ENCODE measurements around the gene ZNF670. TPM values are rescaled to one million over a fixed set of nuclear protein-coding genes. Genes with fewer than 3 reads are reported as not detected.

Gene ZNF670
- total RNA-seq, 1 donor from 2014 or later = 5.8 TPM

DNA sequence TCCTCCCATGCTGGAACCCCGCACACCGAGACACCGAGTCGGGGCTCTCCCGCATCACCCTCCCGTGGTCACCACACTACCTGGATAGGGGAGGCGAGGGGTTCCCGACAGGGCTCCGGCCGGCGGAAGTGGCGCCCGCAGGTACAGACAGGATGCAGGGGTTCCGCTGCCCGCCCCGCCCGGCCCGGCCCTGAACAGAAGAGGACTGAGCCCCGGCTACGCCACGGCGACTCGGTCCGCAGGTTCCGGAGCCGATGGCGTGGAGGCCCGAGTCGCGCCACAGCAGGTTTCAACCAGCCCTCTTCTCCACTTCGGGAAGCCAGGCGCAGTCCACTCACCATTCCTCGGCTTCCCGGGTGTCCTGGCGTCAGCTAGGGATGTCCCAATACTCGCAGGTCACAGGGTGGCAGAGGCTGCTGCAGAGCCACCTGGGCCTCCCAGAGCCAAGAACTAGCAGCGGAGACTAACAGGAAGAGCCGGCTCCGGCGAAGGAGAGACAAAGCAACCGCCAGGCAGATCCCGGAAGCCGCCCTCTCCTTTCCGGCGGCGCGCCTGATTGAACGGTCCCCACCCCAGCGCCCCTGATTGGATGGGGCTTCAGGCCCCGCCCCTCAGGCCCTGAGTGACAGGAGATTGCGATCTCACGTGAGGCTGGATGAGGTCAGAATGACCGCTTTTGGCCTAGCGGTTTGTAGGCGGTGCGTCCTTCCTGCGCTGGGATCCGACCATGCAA lies 25.4 kb upstream of the ZNF670 start, which contains the start of gene ZNF669:
ZNF669 (minus strand) TSS at position 498 of the 733 bp plus-strand sequence; CDS start at position 341, 157 bp downstream.
- DNase-seq (ENCODE audit: low read depth) = peak; percentile 87

DNA sequence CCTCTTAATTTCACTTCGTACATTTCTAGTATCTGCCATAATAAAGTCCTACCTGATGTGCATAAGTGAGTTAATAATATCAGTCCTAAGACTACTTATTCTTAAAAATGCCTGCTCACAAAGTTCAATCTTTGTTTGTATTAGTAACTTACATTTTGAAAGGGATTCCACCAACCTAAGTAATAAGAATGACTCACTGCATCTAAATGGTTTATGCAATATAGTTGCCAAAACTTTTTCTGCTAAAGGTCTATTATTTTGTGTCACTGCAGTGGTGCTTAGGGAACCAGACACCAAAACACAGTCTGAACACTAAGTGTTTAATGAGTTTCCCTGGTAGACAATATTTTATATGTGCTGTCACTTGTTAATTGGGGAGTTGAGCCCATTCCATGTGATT lies 23.8 kb upstream of the ZNF670 start:
- peak; percentile 15 for DNase-seq (ENCODE audit: low read depth)

DNA sequence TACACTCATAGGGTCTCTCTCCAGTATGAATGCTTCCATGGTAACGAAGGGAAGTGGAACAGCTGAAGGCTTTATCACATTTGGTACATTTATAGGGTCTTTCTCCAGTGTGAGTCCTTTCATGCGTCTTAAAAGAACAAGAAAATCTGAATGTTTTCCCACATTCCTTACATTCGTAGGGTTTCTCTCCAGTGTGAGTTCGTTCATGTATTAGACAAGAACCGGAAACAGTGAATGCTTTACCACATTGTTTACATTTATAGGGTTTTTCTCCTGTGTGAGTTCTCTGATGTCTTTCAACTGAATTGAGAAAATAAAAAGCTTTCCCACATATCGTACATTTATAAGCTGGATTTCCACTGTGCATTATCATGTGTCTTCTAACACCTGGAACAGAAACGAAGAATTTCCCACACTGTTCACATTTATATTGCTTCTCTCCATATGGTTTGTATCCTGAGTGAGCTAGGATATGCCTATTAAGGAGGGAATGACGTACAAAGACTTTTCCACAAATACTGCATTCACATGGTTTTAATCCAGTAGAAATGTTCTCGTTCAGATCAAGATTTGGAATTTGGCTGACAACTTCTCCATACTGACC lies 22.2 kb upstream of the ZNF670 start:
- DNase-seq (ENCODE audit: low read depth) = no peak

DNA sequence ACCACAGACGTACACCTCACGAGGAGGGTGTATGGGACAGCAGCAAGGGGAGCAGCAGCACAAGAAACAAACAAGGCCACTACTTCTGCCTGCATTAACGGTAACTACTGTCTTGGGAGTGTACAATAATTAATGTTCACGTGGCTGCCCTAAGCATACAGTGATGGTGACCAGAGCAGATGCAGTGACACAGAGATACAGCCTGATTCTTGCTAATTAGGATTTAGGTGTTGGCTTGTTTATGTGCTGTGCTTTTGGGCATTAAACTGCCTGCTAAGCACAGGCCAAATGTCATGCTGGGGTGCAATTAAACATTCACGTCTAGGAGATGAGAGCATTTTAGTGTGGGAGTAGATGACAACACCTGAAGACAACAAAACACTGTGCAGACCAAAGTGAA lies 18.3 kb upstream of the ZNF670 start:
- DNase-seq (ENCODE audit: low read depth) = no peak

DNA sequence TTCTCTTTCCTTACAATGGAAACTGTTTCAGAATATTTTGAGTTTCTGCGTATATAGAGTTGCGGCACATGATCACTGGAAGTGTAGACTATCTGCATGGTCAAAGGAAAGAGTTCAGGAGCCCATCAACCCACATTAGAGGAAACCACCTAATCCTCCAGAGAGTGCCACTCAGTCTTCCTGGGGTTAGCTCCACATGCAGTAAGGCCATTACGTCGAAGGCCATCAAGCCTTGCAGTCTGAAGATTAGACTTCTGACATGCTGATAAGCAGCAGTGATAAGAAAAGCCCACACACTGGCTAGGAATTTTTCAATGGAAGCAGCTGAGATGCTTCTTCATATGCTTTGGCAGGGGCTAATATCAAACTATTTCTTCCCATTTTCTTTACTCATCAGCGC lies 17.9 kb upstream of the ZNF670 start:
- no peak for DNase-seq (ENCODE audit: low read depth)

DNA sequence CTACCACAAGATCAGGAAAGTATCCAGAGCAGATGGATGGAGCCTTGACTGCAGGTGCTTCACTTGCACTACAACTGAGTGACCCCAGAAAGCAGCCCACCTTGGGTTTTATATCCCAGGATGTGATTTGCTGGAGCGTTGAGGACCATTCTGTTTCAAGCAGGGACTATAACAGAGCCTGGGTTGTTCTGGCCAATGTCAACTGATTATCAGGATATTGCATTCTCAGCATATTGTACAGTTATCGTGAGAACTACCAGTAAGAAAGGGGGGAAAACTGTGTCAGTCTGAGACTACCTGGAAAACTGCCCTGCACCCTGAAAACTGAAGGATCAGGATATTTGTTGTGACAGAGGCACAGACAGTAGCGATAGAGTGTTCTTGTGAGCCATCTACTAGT lies 17.5 kb upstream of the ZNF670 start:
- no peak for DNase-seq (ENCODE audit: low read depth)

DNA sequence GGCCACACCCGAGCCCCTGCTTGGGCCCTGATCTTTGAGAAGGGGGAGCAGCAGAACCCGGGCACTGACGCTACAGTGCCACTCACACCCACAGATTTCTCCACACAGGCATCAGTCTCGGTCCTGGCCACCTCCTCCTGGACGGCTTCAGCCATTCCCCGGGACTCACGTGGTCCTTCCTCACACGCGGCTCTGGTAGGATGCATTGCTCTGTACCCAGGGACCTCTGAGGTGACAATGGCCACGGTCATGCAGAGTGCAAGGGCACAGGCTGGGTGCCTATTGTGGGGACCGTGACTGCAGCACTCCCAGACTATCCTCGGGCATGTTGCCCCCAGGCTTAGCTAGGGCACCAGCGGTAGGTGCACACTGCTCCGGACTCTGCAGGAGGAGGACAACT lies 11.8 kb upstream of the ZNF670 start:
- no peak for DNase-seq (ENCODE audit: low read depth)

DNA sequence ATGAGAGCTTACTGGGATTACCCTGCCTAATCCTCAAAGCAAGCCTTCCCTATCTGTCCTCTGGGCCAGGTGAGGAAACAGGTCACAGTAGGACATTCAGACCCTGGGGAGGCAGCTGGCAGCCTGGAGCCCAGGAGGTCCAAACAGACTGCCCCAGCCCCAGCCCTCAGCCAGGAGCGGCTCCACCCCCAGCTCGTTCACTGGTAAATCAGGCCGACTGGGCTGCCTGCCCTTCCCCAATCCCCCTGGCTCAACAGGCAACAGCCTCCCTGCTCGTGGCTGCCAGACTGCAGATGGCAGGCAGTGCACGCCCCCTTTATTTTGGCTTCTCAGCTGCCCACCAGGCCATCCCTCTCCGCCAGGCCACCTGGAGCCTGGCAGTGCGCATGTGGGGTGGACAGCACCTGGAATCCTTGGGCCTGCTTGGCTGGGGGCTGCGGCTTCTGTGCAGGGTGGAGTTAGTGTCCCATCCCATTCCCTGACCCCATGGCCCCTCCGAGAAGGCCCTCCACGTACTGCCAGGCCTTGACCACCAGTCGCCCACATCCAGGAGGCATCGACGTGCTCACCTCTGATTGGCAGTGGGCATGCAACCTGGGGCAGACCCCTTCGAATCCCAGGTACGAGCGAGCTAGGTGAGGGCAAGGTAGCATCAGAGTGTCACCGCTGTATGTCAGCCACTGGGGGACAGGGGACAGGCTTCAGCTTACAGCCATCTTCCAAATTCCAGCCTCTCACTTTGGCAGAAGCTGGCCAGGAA lies 11.2 kb upstream of the ZNF670 start:
- DNase-seq (ENCODE audit: low read depth) = no peak

DNA sequence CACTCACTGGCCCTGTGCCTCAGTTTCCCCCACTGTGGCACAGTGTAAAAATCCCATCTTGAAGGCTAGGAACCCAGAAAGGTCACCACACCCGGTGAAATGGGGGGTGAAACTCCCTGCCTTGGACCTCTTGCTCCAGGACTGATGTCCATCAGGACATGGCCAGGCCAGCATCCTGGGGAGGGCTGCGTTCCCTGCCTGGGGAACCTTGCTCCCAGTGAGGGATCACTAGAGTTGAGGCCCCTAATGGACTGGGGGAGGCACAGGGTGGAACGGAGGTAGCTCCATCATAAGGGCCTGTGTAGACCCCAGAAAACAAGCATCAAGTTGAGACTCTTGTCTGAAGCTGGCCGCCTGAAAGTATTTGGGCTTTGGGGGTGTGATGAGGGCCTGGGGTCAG lies 10.4 kb upstream of the ZNF670 start:
- no peak for DNase-seq (ENCODE audit: low read depth)

DNA sequence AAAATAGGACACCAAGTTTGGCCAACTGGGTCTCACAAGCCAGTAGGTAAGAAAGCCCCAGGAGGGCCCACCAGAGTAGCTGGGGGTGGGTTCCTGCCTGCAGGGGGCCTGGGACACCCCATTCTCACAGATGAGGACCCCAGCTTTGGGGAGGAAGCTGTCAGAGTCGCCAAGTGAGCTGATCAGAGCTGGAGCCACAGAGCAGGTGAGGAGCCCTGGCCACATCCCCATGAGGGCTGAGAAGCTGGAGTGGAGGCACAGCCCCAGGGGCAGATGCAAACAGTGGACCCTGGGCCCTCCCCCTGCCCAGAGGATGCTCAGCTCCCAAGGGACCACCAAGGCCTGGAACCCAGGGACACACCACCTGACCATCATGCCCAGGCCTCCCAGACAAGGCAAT lies 8.6 kb upstream of the ZNF670 start:
- DNase-seq (ENCODE audit: low read depth) = no peak

DNA sequence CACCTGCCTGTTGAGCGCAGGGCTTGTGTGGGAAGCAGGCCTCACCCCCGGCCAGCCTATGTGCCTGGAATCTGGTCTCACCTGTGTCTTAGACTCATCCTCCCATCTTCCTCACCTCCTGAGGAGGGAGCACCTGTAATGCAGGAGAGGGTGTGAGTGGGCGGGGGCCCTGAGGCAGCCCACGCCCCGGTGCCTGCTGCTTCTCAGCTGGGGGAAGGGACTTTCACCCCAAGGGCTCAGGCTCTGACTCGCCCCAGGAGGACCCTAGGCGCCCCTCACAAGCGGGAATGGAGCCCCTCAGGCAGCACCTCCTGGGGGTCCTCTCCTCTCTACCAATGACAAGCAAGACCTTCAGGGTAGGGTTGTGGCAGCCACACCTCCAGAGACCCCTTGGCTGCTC lies 6.7 kb upstream of the ZNF670 start:
- no peak for DNase-seq (ENCODE audit: low read depth)

DNA sequence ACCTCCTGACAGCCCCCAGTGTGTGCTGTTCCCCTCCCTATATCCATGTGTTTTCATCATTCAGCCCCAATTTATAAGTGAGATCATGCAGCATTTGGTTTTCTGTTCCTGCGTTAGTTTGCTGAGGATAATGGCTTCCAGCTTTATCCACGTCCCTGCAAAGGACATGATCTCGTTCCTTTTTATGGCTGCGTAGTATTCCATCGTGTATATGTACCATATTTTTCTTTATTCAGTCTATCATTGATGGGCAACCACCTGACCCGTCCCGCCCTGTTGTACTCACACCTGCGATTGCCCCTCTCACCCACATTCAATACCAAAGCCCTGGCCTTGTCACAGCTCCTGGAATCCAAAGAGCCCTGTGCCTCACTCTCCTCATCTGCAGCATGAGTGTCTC lies 6.2 kb upstream of the ZNF670 start:
- no peak for DNase-seq (ENCODE audit: low read depth)

DNA sequence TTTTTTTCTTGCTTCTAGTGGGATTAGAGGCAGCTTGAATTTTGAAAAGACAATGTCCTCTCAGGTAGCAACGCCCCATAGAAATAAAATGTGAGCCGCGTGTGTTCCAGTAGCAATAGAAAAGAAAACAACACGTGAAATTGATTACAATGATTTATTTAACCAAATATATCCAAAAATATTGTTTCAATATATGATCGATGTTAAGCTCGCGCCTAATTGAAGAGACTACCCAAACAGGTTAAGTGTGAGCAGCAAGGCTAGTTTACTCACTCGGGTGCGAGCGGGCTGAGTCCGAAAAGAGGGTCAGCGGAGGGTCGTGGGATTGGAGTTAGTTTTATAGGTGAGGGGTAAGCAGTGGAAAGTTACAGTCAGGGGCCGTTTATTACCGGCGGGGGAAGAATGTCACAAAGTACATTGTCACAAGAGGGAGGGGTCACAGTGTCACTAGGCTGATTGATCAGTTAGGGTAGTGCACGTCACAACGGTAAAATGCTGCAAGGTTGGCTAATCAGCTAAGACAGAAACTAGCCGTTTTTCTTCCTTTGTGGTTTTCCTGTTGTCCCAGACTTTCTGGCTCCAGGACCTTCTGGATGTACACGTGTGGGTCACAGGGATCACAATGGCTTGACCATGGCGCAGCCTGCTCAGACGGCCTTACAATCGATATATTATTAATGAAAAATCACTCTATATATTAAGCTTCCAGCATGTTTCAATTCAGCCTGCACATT lies 697 bp upstream of the ZNF670 start:
- DNase-seq (ENCODE audit: low read depth) = no peak

DNA sequence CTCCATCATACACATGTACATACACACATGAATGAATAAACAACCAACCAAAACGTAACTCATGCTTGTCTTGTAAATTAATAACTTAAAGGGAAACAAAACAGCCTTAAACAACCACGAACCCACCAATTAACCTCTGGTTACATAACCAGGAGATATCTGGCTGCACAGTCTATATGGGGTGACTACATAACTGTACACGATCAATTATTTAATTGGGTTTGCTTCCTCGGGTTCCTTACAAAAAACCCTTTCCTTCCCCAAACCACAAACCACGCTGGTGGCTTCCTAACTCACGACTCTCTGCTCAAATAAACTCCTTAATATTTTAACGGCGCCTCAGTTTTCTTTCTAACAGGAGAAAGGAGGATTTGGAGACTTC lies 744 bp downstream of the ZNF670 start:
- DNase-seq (ENCODE audit: low read depth) = peak; percentile 64

DNA sequence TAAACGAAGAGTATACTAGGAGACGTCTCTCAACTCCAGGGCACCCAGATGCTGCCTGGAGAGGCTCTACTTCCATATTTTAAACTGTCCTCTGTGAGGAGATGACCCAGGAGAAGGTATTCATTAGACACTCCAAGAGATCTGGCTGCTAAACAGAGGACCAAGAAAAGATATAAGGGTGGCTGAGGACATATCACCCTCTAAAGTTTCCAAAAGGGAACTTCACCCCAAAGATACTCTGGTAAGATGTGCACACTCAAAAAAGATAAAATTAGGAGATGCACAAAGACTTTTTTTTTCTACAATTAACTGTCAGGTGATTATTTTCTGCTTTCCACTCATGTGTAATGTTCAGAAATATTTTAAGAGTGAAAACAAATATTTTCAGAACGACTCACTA lies 1.4 kb downstream of the ZNF670 start:
- peak; percentile 28 for DNase-seq (ENCODE audit: low read depth)

DNA sequence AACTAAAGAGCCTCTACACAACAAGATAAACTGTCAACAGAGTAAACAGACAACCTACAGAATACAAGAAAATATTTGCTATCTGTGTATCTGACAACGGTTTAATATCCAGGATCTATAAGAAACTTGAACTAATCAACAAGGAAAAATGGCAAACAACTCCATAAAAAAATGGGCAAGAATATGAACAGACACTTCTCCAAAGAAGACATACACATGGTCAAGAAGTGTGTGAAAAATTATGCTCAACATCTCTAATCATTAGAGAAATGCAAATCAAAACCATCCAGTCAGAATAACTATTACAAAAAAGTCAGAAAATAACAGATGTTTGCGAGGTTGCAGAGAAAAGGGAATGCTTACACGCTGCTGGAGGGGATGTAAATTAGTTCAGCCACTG lies 8.0 kb downstream of the ZNF670 start:
- no peak for DNase-seq (ENCODE audit: low read depth)

DNA sequence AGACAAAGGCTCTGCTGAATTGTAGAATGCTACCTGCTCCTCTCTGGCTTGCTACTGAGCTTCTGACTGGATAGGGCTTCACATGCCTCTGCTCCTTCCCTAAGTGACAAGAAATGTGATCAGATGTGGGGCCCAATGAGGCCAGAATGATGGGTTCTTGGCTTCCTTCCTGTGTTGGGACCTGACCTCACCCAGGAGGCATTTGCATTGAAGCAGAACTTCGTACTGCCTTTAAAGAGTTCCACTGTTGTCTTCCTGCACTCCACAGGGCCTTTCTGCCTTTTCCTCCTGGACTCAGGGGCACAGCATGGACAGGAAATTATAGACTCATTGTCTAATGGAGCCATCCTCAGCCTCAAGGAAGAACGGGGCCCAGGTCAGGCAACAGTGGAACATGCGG lies 14.3 kb downstream of the ZNF670 start:
- DNase-seq (ENCODE audit: low read depth) = no peak

DNA sequence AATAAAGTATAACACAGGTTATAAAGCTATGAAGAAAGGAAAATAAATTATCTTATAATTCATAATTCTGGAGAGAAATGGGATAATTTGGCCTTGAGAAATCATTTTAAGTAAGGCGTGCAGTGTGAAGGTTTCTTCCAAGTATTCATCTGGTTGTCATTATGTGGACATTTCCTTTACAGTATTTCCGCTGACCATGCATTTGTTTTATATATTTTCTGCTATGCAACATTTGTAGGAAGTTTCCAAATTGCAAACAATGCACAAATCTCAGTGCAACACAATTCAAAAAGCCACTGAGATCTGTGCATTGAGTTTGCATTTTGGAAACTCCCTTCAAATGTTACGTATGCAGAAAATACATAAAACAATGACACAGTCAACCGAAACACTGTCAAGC lies 17.8 kb downstream of the ZNF670 start:
- DNase-seq (ENCODE audit: low read depth) = no peak

DNA sequence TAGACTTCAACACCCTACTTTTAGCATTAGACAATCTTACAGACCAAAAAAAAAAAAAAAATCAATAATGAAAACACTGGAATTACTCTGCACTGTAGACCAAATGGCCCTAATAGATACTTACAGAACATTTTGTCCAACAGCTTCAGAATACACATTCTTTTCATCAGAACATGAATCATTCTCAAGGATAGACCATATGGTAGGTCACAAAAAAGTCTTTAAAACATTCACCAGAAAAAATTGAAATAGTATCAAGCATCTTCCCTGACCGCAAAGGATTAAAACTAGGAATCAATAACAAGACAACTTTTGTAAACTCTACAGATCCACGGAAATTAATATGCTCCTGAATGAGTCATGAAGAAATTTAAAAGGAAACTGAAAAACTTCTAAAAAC lies 22.5 kb downstream of the ZNF670 start:
- DNase-seq (ENCODE audit: low read depth) = no peak

DNA sequence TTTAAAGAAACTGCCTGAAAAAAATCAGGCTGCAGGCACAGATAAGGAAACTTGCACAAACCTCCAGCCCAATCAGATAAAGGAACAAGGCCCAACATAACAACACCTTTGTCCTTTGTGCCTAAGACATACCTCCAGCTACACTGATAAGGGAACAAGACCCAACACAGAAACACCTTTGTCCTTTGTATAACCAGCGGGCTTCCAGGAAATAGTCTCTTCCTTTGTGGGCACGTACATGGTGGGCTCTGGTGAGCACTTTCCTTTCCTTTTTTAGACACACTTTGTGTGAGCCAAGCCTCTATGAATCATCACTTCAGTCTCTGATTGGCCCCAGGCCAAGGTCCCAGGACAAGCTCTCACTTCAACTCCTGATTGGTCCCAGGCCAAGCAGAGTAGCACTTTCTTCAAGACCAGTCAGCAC lies 23.6 kb downstream of the ZNF670 start:
- no peak for DNase-seq (ENCODE audit: low read depth)

DNA sequence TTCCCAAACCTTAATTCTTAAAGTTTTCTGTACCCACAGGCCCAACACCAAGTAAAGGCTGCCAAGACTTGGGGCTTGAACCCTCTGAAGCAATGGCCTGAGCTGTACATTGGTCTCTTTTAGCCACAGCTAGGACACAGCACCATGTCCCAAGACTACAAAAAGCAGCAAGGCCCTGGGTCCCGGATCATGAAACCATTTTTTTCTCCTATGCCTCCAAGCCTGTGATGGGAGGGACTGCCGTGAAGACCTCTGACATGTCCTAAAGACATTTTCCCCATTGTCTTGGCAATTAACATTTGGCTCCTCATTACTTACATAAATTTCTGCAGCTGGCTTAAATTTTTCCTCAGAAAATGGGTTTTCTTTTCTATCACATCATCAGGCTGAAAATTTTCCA lies 30.9 kb downstream of the ZNF670 start:
- no peak for DNase-seq (ENCODE audit: low read depth)

DNA sequence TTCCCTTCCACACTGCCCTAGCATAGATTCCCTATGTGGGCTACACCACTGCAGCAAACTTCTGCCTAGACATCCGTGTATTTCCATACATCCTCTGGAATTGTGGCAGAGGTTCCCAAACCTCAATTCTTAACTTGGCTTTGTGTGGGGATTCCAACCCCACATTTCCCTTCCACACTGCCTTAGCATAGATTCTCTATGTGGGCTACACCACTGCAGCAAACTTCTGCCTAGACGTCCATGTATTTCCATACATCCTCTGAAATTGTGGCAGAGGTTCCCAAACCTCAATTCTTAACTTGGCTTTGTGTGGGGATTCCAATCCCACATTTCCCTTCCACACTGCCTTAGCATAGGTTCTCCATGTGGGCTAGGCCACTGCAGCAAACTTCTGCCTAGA lies 31.4 kb downstream of the ZNF670 start:
- DNase-seq (ENCODE audit: low read depth) = no peak

All from renal cortical epithelial cell (primary cell).